Breast epithelium (tissue), 4 donors: ENCODE measurements around the gene HES3. TPM values are rescaled to one million over a fixed set of nuclear protein-coding genes. Genes with fewer than 3 reads are reported as not detected.
"Not testable (repeated sequence)": the region's sequence is repeated elsewhere in the genome, so short reads cannot be mapped to it uniquely, and the experiment has no call there.

Source experiments
- DNase-seq, 2 donors: peaks; one replicate each; pipeline ENCODE4 v3.0.0-alpha.2; 2019; ENCODE audit warnings: low spot score in 2 of 2
- H3K27ac ChIP-seq, 2 donors: fragments of 200-600 bp; sonication (generic) in 1 of 2; one replicate each; pipeline ENCODE4 v1.5.1; 2016 to 2019; ENCODE audit warnings: mild to moderate bottlenecking in 1 of 2
- H3K27me3 ChIP-seq, 2 donors: fragments of 200-600 bp; sonication (generic) in 1 of 2; one replicate each; pipeline versions ENCODE4 v1.5.1 to v1.6.0; 2017 to 2019; ENCODE audit warnings: control low read depth in 1 of 2, mild to moderate bottlenecking in 1 of 2
- H3K36me3 ChIP-seq: fragments of 200-600 bp; one replicate; pipeline ENCODE4 v1.5.1; 2019
- H3K4me1 ChIP-seq, 2 donors: fragments of 200-600 bp; sonication (generic); one replicate each; pipeline ENCODE4 v1.5.1; 2016 to 2019; ENCODE audit warnings: control low read depth in 1 of 2
- H3K4me3 ChIP-seq, 3 donors: fragments of 200-600 bp; sonication (generic); 1 replicate in 2 of 3; 2 replicates in 1 of 3; pipeline ENCODE4 v1.5.1; 2016 to 2019; ENCODE audit warnings: mild to moderate bottlenecking in 3 of 3, moderate library complexity in 2 of 3
- H3K9me3 ChIP-seq, 2 donors: fragments of 200-600 bp; sonication (generic) in 1 of 2; one replicate each; pipeline ENCODE4 v1.5.1; 2016 to 2019; ENCODE audit warnings: control low read depth in 1 of 2
- CTCF ChIP-seq, 3 donors: fragments of 450-650 bp; IDR thresholded peaks; one replicate each; pipeline ENCODE4 v1.5.1; 2016 to 2017; ENCODE audit warnings: antibody characterized with exemption in 3 of 3, mild to moderate bottlenecking in 3 of 3, moderate library complexity in 3 of 3
- POLR2A ChIP-seq: fragments of 450-650 bp; IDR thresholded peaks from one replicate; pipeline ENCODE4 v1.6.1; 2016; ENCODE audit warnings: antibody characterized with exemption, mild to moderate bottlenecking, moderate library complexity
- POLR2AphosphoS5 ChIP-seq, 3 donors: sonication (generic); formaldehyde crosslinking; IDR thresholded peaks; one replicate each; pipeline ENCODE4 v1.6.1; 2017; ENCODE audit warnings: antibody characterized with exemption in 3 of 3
- intact Hi-C: fragments of 100-400 bp; cut with DNase I; formaldehyde crosslinking; loops from one replicate; pipeline ENCODE4 v1.15.1; 2023; ENCODE audit warnings: low total_unique reads
- total RNA-seq, 3 donors: library from RNA; depleted of rRNA; stranded (reverse); fragments of >200 nt; gene quantifications; one replicate each; pipeline ENCODE4 v1.1.0, GENCODE V29; 2016

The HES3 gene
- total RNA-seq, 3 donors from 2014 or later, result not detected

- DNase-seq, result no peak
- TF ChIP-seq POLR2AphosphoS5 (IDR thresholded peaks at IDR 0.05), result no peak
- TF ChIP-seq POLR2A, result no peak
- H3K27me3 ChIP-seq, result no peaks in the 10 kb centered on the region
Measured at GRCh38 chr1:6211731-6212130, 32.2 kb upstream of the HES3 start.

DNA sequence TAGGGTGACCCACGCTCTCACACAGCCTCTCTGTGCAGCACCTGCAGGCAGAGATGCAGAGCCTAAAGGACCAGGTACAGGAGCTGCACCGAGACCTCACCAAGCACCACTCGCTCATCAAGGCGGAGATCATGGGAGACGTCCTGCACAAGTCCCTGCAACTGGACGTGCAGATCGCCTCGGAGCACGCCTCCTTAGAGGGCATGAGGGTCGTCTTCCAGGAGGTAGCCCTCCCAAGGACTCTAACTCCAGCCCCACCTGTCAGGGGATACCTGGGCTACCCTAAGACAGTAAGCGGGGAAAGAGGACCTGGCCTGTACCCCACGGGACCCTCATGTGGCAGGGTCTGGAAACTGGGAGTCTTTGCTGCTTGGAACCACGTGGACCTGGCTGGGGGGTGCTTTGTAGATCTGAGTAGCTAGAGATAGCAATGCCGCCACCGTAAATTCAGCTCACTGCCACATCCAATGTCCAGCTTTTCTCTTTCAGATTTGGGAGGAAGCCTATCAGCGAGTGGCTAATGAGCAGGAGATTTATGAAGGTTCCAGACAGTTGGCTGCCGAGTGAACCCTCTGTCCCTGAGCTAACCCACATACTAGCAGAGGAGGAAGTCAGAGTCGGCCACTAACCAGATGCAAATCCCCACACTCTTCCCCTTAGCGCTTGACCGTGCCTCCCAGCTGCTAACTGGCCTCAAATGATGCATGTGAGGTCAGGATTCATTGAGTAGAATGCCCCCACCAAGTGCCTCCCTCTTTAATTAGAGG, 31.6 kb upstream of the HES3 start:
- Histone ChIP-seq H3K9me3 (no peaks in the 10 kb centered on the region), H3K36me3 (no peaks in the 10 kb centered on the region), H3K27me3 (no peaks in the 10 kb centered on the region), H3K27ac (no peak overlapping the region), H3K4me3 (no peak overlapping the region), H3K4me1 (no peaks in the 10 kb centered on the region)
- intact Hi-C loops, result loop anchor here (1.0 kb wide), 1 partner anchor 34 kb away; no protein-coding TSS in a partner anchor
- DNase-seq, result no peak
- TF ChIP-seq POLR2A, result no peak
- TF ChIP-seq CTCF (IDR thresholded peaks at IDR 0.05), result no peak
- no peak for TF ChIP-seq POLR2AphosphoS5 (IDR thresholded peaks at IDR 0.05)

More at GRCh38 chr1:6211731-6212130, 32.2 kb upstream of the HES3 start:
- H3K9me3 ChIP-seq, result no peaks in the 10 kb centered on the region
- H3K4me3 ChIP-seq, result no peak overlapping the region
- intact Hi-C loops, result loop anchor here (1.0 kb wide), 1 partner anchor 33 kb away; no protein-coding TSS in a partner anchor
- H3K4me1 ChIP-seq, result no peaks in the 10 kb centered on the region
- no peak overlapping the region for H3K27ac ChIP-seq
- H3K36me3 ChIP-seq, result no peaks in the 10 kb centered on the region

DNA sequence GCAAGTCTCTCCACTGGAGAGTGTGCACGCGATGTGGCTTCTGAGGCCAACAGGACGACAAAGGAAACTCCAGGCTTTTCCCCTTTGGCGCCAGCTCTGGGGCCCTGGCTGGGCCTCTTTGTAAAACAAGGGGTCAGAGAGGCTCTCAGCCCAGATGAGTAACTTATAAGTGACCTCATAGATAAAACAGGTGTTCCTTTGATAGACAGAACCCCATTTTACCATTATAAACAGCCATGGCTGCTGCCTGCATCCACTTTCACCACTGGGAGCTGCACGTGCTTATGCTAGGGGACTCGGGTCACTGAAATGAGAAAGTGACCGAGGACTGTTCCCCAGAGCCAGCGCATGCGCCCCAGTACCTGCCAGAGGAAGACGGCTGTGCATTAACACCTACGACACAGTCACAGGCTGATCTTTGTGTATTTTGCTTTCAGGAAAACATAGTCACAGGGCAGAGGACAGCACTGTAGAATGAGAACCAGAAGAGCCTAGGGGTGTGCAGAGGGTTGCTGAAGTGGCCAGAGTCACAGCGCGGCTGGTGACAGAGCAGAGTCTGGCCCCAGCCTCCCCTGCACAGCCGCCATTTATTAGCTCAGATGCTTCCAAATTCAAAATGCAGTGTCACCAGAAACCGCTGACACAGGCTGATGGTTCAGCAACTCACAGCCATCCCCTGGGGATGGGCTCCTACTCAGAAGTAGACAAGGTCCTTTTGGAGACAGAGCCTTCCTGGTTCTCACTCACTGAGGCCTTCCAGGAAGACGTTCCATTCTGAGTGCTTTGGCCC, 25.4 kb upstream of the HES3 start:
- Histone ChIP-seq H3K9me3 (no peaks in the 10 kb centered on the region), H3K4me1 (no peaks in the 10 kb centered on the region), H3K36me3 (no peaks in the 10 kb centered on the region), H3K27ac (no peak overlapping the region), H3K27me3 (no peaks in the 10 kb centered on the region), H3K4me3 (no peak overlapping the region)
- TF ChIP-seq CTCF (IDR thresholded peaks at IDR 0.05), result no peak
- no peak for TF ChIP-seq POLR2AphosphoS5 (IDR thresholded peaks at IDR 0.05)
- TF ChIP-seq POLR2A, result no peak
- no peak for DNase-seq
- intact Hi-C loops, result loop anchor here (5.0 kb wide), 1 partner anchor 1416 kb away; no protein-coding TSS in a partner anchor

DNA sequence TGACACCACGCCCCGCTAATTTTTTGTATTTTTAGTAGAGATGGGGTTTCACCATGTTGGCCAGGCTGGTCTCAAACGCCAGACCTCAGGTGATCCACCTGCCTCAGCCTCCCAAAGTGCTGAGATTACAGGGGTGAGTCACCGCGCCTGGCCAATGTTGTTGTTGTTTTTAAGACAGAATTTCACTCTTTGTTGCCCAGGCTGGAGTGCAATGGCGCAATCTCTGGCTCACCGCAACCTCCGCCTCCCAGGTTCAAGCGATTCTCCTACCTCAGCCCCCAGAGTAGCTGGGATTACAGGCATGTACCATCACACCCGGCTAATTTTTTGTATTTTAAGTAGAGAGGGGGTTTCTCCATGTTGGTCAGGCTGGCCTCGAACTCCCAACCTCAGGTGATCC, 24.3 kb upstream of the HES3 start:
- peak overlapping the region in 1 of 2 donors; percentile 30 for H3K27ac ChIP-seq
- intact Hi-C loops, result loop anchor here (5.0 kb wide), 1 partner anchor 1417 kb away; no protein-coding TSS in a partner anchor
- H3K4me3 ChIP-seq, result not testable (repeated sequence)

DNA sequence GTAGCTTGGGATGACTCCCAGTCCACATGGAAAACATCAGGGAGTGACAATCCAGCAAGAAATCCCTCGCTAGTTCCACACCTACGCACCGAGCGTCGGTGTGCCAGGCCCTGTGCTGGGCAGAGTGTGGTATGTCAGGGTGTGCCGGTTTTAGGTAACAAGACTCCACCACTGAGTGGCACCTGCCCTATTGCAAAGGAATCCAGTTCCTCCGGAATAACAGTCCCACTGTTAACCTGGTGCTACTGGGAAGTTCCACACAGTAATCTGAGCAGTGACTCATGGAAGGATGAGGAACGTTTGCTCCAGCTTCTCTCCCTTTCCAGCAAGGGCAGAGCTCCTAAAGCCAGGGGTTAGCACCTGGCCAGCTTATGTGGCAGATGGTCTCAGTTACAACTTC, 23.7 kb upstream of the HES3 start:
- no peaks in the 10 kb centered on the region for H3K4me1 ChIP-seq
- H3K9me3 ChIP-seq, result no peaks in the 10 kb centered on the region
- peak in 1 of 2 donors; percentile 40 for DNase-seq
- H3K4me3 ChIP-seq, result no peak overlapping the region
- peak overlapping the region in 1 of 2 donors; percentile 30 for H3K27ac ChIP-seq
- H3K36me3 ChIP-seq, result no peaks in the 10 kb centered on the region
- TF ChIP-seq POLR2AphosphoS5 (IDR thresholded peaks at IDR 0.05), result peak in 1 of 3 donors; percentile 13
- no peak for TF ChIP-seq CTCF (IDR thresholded peaks at IDR 0.05)
- no peak for TF ChIP-seq POLR2A
- no peaks in the 10 kb centered on the region for H3K27me3 ChIP-seq
- intact Hi-C loops, result no loop called here

More for the DNA sequence above, 24.3 kb upstream of the HES3 start:
- H3K9me3 ChIP-seq, H3K36me3 ChIP-seq, H3K27me3 ChIP-seq, DNase-seq, H3K4me1 ChIP-seq: not testable (repeated sequence)
